Measurements from ENCODE around the gene WIPF1.

DNA sequence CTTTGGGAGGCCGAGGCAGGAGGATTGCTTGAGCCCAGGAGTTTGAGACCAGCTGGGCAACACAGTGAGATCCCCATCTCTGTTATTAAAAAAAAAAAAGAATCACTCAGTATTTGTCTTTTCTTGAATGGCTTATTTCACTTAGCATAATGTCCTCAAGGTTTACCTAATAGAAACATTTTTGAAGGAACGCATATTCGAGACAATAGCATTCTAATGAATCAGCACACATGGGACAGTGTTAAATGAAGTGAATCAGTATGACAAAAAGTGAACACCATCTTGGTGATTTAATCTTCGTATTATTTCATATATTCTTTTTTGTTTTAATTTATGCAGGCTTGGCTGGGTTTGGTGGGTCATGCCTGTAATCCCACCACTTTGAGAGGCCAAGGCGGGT is 44.7 kb downstream of the WIPF1 start:
- TF ChIP-seq CBX2 (IDR thresholded peaks at IDR 0.05; ENCODE audit: low read depth, low read length) = no peak
- TF ChIP-seq CBX2 (CRISPR knock-in tag; IDR thresholded peaks at IDR 0.05; ENCODE audit: low read depth) = no peak
- no peak for TF ChIP-seq CBX5 (CRISPR knock-in tag; IDR thresholded peaks at IDR 0.05; ENCODE audit: borderline replicate concordance)
- TF ChIP-seq KAT8 (CRISPR knock-in tag; IDR thresholded peaks at IDR 0.05) = no peak
- no peak for TF ChIP-seq ZSCAN21 (CRISPR knock-in tag; IDR thresholded peaks at IDR 0.05; ENCODE audit: borderline replicate concordance)
- TF ChIP-seq CREB1 (IDR thresholded peaks at IDR 0.05) = no peak
- TF ChIP-seq CREB1 (CRISPR knock-in tag; IDR thresholded peaks at IDR 0.05) = no peak
- TF ChIP-seq SP1 (IDR thresholded peaks at IDR 0.05) = no peak
- TF ChIP-seq SP1 (CRISPR knock-in tag; IDR thresholded peaks at IDR 0.05) = no peak
- TF ChIP-seq, protein P1, sequence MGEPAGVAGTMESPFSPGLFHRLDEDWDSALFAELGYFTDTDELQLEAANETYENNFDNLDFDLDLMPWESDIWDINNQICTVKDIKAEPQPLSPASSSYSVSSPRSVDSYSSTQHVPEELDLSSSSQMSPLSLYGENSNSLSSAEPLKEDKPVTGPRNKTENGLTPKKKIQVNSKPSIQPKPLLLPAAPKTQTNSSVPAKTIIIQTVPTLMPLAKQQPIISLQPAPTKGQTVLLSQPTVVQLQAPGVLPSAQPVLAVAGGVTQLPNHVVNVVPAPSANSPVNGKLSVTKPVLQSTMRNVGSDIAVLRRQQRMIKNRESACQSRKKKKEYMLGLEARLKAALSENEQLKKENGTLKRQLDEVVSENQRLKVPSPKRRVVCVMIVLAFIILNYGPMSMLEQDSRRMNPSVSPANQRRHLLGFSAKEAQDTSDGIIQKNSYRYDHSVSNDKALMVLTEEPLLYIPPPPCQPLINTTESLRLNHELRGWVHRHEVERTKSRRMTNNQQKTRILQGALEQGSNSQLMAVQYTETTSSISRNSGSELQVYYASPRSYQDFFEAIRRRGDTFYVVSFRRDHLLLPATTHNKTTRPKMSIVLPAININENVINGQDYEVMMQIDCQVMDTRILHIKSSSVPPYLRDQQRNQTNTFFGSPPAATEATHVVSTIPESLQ (CRISPR knock-in tag; conservative IDR thresholded peaks at IDR 0.05) = no peak
- no peak for TF ChIP-seq POLR2A (IDR thresholded peaks at IDR 0.05; ENCODE audit: insufficient read depth in 1 of 2, low read depth in 2 of 2, low read length in 2 of 2)
- TF ChIP-seq CHD2 (IDR thresholded peaks at IDR 0.05; ENCODE audit: low read depth, low read length) = no peak
- no peak for TF ChIP-seq MYC (CRISPR knock-in tag; IDR thresholded peaks at IDR 0.05; ENCODE audit: borderline replicate concordance)
- TF ChIP-seq, protein P2, sequence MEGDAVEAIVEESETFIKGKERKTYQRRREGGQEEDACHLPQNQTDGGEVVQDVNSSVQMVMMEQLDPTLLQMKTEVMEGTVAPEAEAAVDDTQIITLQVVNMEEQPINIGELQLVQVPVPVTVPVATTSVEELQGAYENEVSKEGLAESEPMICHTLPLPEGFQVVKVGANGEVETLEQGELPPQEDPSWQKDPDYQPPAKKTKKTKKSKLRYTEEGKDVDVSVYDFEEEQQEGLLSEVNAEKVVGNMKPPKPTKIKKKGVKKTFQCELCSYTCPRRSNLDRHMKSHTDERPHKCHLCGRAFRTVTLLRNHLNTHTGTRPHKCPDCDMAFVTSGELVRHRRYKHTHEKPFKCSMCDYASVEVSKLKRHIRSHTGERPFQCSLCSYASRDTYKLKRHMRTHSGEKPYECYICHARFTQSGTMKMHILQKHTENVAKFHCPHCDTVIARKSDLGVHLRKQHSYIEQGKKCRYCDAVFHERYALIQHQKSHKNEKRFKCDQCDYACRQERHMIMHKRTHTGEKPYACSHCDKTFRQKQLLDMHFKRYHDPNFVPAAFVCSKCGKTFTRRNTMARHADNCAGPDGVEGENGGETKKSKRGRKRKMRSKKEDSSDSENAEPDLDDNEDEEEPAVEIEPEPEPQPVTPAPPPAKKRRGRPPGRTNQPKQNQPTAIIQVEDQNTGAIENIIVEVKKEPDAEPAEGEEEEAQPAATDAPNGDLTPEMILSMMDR (CRISPR knock-in tag; IDR thresholded peaks at IDR 0.05) = no peak
- no peak for TF ChIP-seq YY1 (IDR thresholded peaks at IDR 0.05; ENCODE audit: insufficient read depth, insufficient replicate concordance, low read depth, low read length)
